ENCODE data around the gene NKX3-2.

NKX3-2 gene

GRCh38 chr4:13543839-13544605, at the start of gene NKX3-2:
TSS of gene NKX3-2 (minus strand) at chr4:13544508. CDS start at chr4:13544414, 94 bp downstream.
- no peak for DNase-seq (ENCODE audit: low spot score)

- DNase-seq (ENCODE audit: low spot score) = no peak
These were observed 47.9 kb upstream of the NKX3-2 start for GRCh38 chr4:13592220-13592619.

- no peak for DNase-seq (ENCODE audit: low spot score)
These were observed 46.5 kb upstream of the NKX3-2 start for GRCh38 chr4:13590766-13591165.

GRCh38 chr4:13588954-13589353, 44.6 kb upstream of the NKX3-2 start:
- DNase-seq (ENCODE audit: low spot score) = peak; percentile 2

- peak; percentile 43 for DNase-seq (ENCODE audit: low spot score)
These were observed 40.2 kb upstream of the NKX3-2 start for GRCh38 chr4:13584481-13584880.

- no peak for DNase-seq (ENCODE audit: low spot score)
These were observed 35.7 kb upstream of the NKX3-2 start for GRCh38 chr4:13580036-13580435.

GRCh38 chr4:13577660-13578059, 33.4 kb upstream of the NKX3-2 start:
- no peak for DNase-seq (ENCODE audit: low spot score)

GRCh38 chr4:13570916-13571315, 26.6 kb upstream of the NKX3-2 start:
- no peak for DNase-seq (ENCODE audit: low spot score)

- DNase-seq (ENCODE audit: low spot score) = no peak
These were observed 22.8 kb upstream of the NKX3-2 start for GRCh38 chr4:13567125-13567524.

- DNase-seq (ENCODE audit: low spot score) = no peak
These were observed 18.6 kb upstream of the NKX3-2 start for GRCh38 chr4:13562876-13563275.

- no peak for DNase-seq (ENCODE audit: low spot score)
These were observed 17.4 kb upstream of the NKX3-2 start for GRCh38 chr4:13561673-13562072.

- DNase-seq (ENCODE audit: low spot score) = peak; percentile 6
These were observed 15.8 kb upstream of the NKX3-2 start for GRCh38 chr4:13560111-13560510.

- peak; percentile 38 for DNase-seq (ENCODE audit: low spot score)
These were observed 15.1 kb upstream of the NKX3-2 start for GRCh38 chr4:13559413-13559812.

GRCh38 chr4:13558881-13559280, 14.6 kb upstream of the NKX3-2 start:
- no peak for DNase-seq (ENCODE audit: low spot score)

- DNase-seq (ENCODE audit: low spot score) = no peak
These were observed 11.0 kb upstream of the NKX3-2 start for GRCh38 chr4:13555325-13555724.

- peak; percentile 4 for DNase-seq (ENCODE audit: low spot score)
These were observed 8.8 kb upstream of the NKX3-2 start for GRCh38 chr4:13553081-13553480.

- DNase-seq (ENCODE audit: low spot score) = peak; percentile 82
These were observed 4.8 kb upstream of the NKX3-2 start for GRCh38 chr4:13548984-13549546.

- DNase-seq (ENCODE audit: low spot score) = no peak
These were observed 4.0 kb upstream of the NKX3-2 start for GRCh38 chr4:13548059-13548983.

GRCh38 chr4:13547485-13548041, 3.3 kb upstream of the NKX3-2 start:
- no peak for DNase-seq (ENCODE audit: low spot score)

GRCh38 chr4:13546941-13547484, 2.7 kb upstream of the NKX3-2 start:
- DNase-seq (ENCODE audit: low spot score) = no peak

GRCh38 chr4:13546142-13546940, 2.0 kb upstream of the NKX3-2 start:
- DNase-seq (ENCODE audit: low spot score) = no peak

Measured in RKO (cell line).